GM11168 (cell line): Measurements from ENCODE around the gene OTULIN.

Experiments
- in situ Hi-C: fragments of 300-500 bp; cut with MboI; formaldehyde crosslinking; loops from one replicate; pipeline ENCODE4 v1.12.0; 2022; ENCODE audit warnings: low sequenced_read_pairs; ENCODE audit not compliant: unreplicated experiment

The OTULIN gene

DNA sequence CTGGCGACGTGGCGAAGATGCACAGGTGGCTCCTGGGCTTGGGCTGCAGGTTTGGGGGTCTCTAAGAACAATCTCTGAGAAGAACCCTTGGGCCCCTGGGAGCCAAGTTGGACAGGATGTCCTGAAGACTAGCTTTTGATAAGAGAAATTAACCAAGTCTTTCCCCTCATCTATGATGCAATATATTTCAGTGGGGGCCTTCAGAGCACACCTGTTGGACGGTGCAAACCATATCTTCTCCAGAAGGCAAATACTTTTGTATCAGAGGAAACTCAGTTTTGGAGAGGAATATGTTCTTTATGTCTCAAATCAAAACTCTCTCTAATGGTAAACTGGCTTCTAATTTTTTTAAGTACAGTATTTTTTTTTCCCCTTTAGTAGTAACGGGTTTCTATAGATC is 28.6 kb downstream of the OTULIN start:
- in situ Hi-C loops = no loop called here

DNA sequence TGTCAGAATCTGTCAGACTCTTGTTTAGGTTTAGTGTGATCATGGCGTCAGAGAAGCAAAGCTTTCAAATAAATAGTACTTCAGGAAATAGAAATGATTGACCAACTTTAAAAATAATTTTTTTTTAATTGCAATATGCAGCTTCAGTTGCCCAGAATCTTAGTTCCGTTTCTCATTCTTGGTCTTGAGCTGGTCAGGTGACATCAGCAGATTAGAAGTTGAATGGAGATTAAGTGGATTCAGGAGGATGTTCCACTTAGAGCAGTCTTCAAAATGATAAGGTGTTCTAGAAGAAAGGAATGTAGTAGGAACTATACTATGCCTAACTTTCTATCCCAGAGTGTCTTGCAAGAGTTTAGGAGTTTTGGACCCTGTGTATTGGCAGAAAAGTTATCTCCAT is 30.6 kb downstream of the OTULIN start:
- in situ Hi-C loops = no loop called here

DNA sequence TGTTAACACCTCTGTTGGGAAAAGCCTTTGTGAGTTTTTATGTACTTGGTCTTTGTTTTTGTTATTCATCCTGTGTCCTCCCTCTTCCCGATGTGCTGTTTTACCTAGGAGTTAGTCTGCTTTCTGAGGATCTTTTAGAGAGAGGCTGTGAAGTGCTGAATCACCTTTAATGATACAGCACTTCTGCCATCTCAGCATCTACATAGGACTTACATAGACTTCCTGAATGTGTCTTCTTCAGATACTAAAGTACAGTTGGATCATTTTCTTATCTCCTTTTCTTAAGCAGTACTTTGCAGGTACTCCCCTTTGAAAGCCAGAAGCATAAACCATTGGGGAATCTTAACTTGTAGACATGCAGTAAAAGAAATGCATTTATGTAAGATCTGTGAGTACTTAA is 31.5 kb downstream of the OTULIN start:
- in situ Hi-C loops = no loop called here

DNA sequence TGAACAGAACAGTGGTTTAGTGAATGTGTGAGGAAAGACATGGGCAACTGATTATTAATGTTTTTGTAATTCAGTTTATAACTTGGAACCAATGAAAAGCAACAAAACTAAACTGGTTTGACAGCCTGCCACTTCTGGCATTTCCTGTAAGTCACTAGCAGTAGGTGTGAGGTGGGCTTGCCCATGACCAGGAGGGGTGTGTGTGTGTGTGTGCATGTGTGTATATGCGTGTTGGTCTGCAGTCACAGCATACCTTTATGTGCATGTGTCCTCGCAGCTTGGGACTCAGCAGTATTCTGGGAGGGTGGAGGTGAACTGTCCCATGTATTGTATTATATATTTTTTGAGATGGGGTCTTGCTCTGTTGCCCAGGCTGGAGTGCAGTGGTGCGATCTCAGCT is 32.3 kb downstream of the OTULIN start:
- in situ Hi-C loops = no loop called here

DNA sequence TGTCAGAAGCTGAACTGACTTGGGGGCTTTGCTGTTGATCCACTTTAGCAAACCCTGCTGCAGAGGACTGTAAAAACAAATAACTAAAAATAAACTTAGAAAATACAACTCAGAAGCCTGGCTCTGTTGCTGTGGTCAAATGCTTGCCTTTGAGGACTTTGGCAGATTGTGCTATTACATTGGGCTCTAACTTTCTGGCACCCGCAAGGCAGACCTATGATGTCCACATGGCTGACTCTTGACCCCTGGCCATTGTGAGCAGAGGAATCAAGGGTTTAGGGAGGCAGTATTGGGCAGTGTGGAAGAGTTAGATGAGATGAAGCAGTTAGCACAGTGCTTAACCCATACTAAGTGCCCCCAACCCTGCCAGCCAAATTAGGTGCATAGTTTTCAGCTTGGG is 34.0 kb downstream of the OTULIN start:
- in situ Hi-C loops = no loop called here

DNA sequence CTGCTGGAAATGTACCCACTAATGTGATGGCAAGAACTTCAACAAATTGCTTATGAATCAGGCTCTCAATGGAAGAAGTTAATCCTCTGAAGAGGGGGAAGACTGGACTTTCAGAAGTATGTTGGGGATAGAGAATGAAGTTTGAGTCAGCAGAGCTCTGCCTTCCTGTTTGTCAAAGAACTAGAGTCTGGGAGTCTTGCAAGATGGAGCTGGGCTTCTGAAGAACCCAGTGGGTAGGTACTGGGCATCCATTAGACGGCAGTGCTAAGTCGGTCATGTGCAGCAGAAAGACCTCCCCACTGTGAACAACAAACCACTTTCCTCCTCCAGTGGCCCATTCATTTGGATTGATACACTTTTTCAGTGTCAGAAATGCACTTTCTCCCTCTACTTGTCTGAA is 34.6 kb downstream of the OTULIN start:
- in situ Hi-C loops = no loop called here

DNA sequence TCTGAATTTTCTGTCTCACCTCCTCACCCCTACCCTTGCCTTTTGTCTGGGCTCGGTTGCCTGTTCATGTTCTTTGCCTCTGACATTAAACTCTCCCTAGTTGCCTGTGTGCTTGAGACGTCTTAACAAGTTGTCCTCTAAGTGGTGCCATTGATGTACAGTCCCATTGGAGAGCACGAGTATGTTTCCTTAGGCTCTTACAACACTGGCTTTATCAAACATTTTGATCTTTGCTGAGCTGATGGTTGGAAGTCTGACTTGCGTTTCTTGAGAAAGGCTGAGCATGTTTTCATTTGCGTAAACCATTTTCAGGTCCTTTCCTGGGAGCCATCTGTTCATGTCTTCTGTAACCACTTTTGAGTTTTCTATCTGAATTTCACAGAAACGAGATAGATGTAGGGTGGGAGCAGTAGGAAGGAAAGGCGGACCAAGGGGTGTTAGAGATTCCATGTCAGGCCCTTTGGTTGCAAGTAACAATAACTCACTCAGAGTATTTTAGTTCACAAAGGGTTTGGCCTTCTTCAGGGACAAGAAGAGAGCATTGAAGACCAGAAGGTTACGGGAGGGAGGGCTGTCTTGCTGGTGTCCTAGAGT is 35.4 kb downstream of the OTULIN start:
- in situ Hi-C loops = no loop called here

DNA sequence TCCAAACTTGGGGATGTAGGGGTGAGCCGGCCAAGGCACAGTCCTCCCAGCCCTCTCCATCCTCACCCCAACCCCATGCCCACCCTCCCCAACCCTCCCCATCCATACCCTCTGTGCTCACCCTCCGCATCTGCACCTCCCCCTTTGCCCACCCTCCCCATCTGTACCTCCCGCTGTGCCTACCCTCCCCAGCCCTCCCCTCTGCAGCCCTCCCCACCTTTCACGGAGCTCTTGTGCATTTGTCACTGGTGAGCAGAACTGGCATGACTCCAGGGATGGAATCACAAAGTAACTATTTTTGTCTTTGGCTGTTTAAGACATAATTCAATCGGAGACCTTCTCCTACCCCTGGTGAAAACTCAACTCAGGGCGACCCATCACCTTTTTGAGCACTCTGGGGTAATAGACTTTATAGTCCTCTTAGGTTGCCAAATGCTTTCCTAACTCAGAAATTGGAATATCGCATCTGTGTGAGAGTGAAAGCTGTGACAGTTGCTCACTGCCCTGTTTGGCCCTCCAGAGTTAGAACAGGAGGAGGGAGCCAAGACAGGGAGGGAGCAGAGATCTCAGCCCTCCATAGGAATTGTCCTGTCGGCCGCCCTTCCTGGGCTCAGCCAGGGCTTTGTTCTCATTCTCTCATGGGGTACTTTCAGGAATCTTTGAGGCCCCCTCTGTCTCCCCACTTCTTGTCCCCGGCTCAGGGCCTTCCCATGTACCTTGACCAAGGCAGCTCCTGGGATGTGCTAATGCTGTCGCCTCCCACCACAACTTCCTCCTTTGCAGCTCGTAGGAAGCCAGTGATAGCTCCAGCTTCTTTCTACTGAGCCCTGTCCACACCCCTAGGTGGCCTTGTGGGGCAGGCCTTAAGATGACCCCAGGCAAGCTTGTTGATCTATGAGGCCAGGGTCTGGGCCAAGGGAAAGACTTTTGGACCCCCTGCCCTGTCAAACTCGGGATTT is 36.2 kb downstream of the OTULIN start:
- in situ Hi-C loops = no loop called here

DNA sequence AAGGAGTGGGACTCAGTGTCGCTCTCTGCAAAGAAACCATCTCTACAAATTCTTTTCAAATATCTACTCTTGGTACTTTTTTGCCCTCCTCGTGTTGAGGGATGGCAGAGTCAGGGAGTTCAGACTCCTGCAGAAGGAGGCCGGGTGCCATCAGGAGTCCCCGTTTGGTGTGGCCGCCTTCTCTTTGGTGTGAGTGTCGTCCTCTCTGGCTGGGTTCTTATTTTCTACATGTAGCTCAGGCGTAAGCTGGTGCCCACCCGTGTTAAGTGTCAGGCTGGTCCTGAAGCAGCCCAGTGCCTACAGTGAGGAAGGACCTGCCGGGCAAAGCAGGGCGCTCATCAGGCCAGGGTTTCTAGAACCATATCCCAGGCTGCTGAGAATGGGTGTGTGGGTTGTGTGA is 37.0 kb downstream of the OTULIN start:
- in situ Hi-C loops = no loop called here

DNA sequence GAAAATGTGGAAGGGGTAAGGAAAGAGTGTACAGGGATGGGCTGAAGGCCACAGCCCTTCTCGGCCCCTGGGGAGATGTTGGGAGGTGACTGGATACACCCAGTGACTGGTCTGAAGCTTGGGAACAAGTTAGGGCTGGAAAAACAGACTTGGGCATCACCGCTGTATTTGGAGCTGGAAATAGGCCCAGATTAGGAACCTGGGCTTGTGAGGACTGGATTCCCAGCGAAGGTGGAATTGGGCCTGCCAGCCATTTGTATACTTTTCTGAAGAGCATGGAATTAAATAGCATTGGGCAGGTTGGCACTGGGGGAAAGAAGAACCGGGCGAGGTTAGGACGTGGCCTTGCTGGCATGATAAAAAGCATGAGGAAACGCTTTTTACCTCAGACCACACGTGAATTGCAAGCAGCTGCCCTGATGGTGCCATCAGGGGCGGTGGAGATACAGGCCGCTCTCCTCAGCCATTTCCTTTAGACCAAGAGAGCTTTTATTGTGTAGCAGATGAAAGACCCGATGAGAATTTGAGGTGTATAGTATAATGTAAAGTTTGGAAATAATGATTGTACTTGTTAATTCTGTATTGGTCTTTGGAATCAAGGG is 37.8 kb downstream of the OTULIN start:
- in situ Hi-C loops = no loop called here

DNA sequence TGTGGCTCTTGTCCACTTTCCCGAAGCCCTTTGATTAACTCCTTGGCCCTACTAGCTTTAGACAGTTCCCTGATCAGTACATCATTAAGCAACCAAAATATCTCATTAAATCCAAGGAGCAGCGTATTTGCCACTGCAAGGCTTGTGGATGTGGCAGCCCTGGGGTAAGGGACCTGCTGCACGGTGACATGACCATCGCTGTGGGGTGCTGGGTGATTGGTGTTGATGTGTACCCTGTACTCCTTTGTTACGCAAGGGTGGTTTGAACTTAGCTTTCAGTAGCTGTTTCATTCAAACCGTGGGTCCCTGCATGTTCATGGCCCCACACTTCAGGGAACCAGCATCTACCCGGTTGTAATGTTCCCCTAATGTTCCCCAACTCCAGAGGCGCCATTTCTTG is 41.0 kb downstream of the OTULIN start:
- in situ Hi-C loops = no loop called here

DNA sequence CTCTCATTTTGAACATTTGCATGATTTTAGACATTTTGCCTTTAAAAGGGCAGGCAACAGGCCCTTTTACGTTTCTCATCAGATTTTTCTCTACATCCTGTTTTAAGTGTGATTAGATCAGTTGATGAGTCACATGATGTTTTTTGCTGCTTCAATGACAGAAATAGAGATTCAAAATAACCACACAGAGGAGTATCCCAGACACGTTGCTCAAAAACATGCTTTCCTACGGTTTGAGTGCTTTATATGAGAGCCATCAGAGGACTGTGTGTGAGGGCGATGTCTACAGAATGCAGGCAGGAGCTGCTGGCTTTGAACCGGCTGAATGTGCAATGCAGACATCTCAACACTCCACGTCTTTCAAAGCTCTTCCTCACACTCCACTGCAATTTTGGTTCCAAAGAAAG is 42.1 kb downstream of the OTULIN start:
- in situ Hi-C loops = no loop called here

DNA sequence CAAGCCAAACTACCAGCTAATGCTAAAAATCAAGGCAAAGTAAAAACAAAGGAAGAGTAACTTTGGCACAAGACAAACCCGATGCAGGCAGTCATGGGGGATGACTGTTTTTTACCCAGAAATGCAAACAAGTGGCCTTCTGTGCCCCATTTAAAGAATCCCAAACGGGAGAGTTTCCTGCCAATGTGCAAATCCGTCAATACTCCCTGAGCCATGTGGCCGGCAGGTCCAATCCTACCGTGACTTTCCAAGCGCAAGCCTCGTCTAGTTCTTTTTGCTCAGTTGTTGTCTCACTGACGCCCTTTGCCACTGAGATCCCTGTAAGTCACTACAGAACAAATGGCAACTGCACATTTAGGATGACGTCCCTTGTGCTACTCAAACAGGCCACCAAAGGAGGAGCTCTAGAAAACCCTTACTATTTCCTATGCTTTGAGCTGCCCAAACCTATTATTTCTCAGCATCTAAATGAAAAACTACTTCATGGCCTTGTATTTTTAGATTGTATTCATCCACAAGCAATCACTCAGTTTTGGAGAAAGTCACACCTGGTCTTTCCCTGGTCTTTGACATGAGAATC is 43.4 kb downstream of the OTULIN start:
- in situ Hi-C loops = no loop called here

DNA sequence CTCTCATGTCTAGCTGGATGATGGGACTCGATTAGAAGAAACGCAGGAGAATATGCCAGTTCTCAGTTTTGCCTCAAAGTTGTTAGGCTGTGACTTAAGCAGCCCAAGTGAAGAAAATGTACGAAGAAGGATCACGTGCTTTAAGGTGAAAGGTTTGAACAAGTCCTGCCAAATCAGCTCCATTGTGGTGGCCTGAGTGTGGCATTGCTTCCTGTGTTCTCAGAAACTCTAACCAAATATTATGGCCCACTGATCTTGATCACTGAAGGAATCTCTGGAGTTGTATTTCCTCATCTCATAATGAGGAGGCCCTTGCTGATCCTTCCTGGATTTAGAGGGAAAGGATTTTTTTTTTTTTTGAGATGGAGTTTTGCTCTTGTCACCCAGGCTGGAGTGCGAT is 44.0 kb downstream of the OTULIN start:
- in situ Hi-C loops = no loop called here

DNA sequence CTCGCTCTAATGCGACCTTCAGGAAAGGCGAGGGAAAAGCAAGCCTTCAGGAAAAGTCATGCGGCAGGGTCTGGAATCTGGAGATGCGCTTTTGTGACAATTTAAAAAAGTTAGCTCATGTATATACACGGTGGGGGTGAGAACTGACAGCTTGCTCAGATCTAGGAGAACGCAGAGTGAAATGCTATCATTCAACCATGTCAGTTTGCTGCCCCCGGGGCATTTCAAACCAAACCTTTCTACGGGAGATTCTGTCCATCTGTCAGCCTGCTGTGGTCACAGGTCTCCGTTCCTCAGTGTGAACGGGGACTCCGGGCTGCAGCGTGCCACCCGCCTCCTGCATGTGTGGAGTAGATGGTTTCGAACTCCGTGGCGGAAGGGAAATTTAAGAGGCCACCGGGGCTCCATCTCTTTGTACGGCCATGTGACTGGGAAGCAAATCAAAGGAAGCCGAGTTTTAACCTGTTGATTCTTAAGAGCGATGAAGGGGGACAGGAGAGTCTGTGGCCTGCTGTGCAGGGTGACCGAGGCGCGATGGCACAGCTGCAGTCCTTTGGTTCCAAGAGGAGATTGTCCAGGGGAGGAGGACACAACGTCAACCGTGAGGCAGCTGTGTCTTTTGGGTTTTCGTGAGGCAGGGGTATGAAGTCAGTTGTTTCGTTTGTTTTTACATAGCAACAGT is 45.9 kb downstream of the OTULIN start:
- in situ Hi-C loops = no loop called here

DNA sequence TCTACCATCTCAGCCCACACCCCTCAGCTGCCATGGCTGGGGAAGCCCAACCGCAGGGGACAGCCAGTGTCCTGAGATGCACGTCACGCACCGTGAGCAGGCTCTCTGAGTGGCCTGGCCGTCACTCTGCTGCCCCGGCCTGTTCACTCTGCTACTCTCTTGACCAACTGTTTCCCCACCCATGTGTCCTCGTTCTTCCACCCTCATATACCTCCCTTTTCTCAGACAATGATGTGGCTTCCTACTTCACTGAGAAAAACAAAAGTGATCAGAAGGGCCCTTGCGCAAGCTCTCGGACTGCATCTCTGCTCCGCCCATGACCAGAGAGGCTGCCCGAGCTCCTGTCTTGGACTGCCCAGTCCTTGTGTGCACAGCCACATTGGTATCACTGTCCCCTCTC is 47.6 kb downstream of the OTULIN start:
- in situ Hi-C loops = no loop called here

DNA sequence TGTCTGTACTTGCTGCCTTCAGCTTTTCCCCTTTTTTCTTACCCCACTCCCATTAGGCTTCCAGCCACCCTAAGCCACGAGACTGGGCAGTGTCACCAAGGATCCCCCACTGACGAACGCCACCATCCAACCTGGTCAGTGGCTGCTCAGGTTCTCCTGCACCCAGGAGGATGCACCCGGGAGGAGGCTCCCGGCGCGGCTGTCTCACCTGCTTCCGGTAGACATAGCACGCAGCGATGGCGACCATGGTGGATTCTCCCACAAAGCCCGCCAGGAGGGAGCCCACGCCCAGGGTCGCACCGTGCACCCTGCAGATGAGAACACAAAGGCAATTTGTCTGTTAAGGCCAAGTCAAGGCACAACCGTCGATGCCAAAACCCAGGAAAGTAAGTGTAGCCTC is 48.1 kb downstream of the OTULIN start:
- in situ Hi-C loops = no loop called here

DNA sequence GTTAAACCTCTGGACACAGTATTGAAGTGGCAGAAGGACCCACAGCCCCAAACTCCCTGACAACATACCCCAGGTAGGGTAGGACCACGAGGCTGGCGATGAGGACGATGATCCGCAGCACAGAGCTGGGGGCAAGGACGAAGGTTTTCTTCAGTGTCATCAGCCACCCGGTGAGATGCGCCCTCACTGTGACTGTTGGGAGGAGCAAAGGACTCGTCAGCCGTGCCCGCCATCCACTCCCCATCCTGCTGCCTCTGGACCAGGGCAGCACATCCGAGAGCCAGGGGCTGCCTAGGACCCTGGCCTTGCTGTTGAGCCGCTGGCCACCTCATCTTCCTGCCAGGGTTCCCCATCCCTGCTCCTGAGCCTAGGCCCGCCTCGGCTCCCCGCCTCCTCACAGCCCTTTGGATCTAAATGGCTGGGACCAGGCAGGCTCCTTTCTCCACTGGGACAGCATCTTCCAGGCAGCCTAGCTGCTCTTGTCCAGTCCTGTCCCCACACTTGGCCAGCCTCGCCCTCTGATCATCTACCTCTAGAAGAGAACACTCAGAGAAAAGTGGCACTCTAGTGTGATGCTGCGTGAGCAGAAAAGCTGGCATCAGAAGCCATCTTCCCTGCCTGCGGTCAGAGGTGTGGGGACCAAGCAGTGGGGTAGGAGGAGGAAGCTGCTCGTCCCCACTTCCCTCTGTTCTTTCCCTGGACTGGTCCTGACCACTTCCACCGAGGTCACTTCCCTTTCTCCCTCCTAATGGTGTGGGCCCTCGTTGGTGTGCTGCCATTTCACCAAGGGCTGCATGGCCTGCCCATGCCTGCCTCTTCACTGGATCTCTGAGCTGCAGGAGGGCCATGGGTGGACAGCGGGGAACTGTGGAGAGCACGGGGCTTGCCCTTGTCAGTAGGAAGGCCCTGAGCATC is 49.2 kb downstream of the OTULIN start:
- in situ Hi-C loops = no loop called here

DNA sequence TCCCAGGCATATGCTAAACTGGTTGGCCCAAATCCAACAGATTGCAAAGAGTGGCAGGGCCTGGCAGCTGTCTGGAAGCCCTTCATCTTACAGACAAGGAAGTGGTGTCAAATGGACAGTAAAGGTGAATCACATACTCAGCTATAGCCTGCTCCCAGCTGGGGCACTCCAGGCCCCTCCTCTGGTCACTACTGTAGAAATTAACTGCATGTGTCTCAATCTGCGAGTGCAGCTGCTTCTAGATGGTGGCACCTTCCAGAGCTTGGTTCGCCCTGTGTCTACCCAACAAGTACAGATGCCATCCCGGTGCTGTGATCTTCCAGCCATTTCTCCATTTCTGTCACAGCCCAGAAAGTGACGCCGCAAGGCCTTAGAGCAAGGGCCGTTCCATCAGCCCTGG is 50.2 kb downstream of the OTULIN start:
- in situ Hi-C loops = no loop called here

DNA sequence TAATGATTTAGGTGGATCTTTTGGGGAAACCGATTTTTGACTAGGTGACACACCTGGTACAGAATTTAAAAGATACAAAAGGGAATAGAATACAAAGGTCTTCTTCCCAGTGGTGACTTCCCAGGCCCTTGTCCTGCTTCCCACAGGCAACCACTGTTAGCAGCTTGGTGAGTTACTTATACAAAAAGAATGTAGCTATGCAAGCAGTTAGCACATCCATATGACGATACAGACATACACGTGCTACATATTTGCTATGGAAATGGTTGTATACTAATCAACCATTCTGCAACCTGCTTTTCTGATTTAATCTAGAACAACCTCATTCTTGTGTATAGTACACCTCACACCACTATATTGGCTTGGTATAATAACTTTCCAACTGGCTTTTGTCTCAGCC is 51.0 kb downstream of the OTULIN start:
- in situ Hi-C loops = no loop called here
